Stomach smooth muscle (tissue), 2 donors: ENCODE measurements around the gene MSLN.

Source experiments
- H3K27ac ChIP-seq: one replicate; pipeline ENCODE4 v1.7.0; 2013; ENCODE audit warnings: mild to moderate bottlenecking, low read length, inconsistent platforms
- H3K27me3 ChIP-seq, 2 donors: one replicate each; pipeline ENCODE4 v1.7.0; 2013; ENCODE audit warnings: low read length in 2 of 2; ENCODE audit not compliant: insufficient read depth in 2 of 2, control insufficient read depth in 1 of 2
- H3K36me3 ChIP-seq, 2 donors: one replicate each; pipeline ENCODE4 v1.7.0; 2013; ENCODE audit warnings: low read length in 2 of 2; ENCODE audit not compliant: control insufficient read depth in 2 of 2, insufficient read depth in 2 of 2
- H3K4me1 ChIP-seq: one replicate; pipeline ENCODE4 v1.7.0; 2013; ENCODE audit warnings: low read length; ENCODE audit not compliant: control insufficient read depth, insufficient read depth
- H3K4me3 ChIP-seq, 2 donors: one replicate each; pipeline ENCODE4 v1.7.0; 2013; ENCODE audit warnings: low read length in 2 of 2
- H3K9ac ChIP-seq, 2 donors: one replicate each; pipeline ENCODE4 v1.7.0; 2013; ENCODE audit warnings: low read length in 2 of 2, mild to moderate bottlenecking in 1 of 2
- H3K9me3 ChIP-seq, 2 donors: one replicate each; pipeline ENCODE4 v1.7.0; 2013; ENCODE audit warnings: low read length in 2 of 2; ENCODE audit not compliant: control insufficient read depth in 2 of 2
- donor health status: healthy.
- donor health status: Pancreatic carcinoma.

MSLN gene

GRCh38 chr16:724188-725040, 36.1 kb upstream of the MSLN start:
- Histone ChIP-seq H3K4me1 (peaks cover 50% of the 10 kb centered on the region), H3K27ac (no peak overlapping the region), H3K9me3 (no peaks in the 10 kb centered on the region), H3K27me3 (peaks cover 22 to 26% of the 10 kb centered on the region in 2 donors), H3K36me3 (no peaks in the 10 kb centered on the region), H3K9ac (no peak overlapping the region), H3K4me3 (no peak overlapping the region)

- Histone ChIP-seq H3K27me3 (peaks cover 22 to 26% of the 10 kb centered on the region in 2 donors), H3K9me3 (no peaks in the 10 kb centered on the region), H3K36me3 (no peaks in the 10 kb centered on the region), H3K27ac (no peak overlapping the region), H3K4me1 (peaks cover 44% of the 10 kb centered on the region), H3K9ac (no peak overlapping the region), H3K4me3 (no peak overlapping the region)
These were observed 35.5 kb upstream of the MSLN start for GRCh38 chr16:725041-725376.

- Histone ChIP-seq H3K27me3 (peaks cover 22 to 26% of the 10 kb centered on the region in 2 donors), H3K9ac (no peak overlapping the region), H3K9me3 (no peaks in the 10 kb centered on the region), H3K4me3 (no peak overlapping the region), H3K4me1 (peaks cover 38% of the 10 kb centered on the region), H3K36me3 (no peaks in the 10 kb centered on the region), H3K27ac (no peak overlapping the region)
These were observed 34.9 kb upstream of the MSLN start for GRCh38 chr16:725463-726187.

- Histone ChIP-seq H3K36me3 (no peaks in the 10 kb centered on the region), H3K4me1 (peaks cover 34% of the 10 kb centered on the region), H3K27me3 (peaks cover 22 to 26% of the 10 kb centered on the region in 2 donors), H3K4me3 (no peak overlapping the region), H3K9ac (no peak overlapping the region), H3K27ac (no peak overlapping the region), H3K9me3 (no peaks in the 10 kb centered on the region)
These were observed 34.4 kb upstream of the MSLN start for GRCh38 chr16:726188-726437.

GRCh38 chr16:726438-727290, 33.9 kb upstream of the MSLN start, which contains the start of the genes CCDC78 and HAGHL:
CCDC78 (minus strand) TSS chr16:726443; CDS start chr16:726367, 76 bp downstream.
HAGHL (plus strand) TSS chr16:727106; CDS start chr16:727510, 404 bp downstream.
- H3K27me3 ChIP-seq, result peaks cover 22 to 26% of the 10 kb centered on the region in 2 donors
- H3K9me3 ChIP-seq, result no peaks in the 10 kb centered on the region
- no peak within 1 kb of the TSS for H3K9ac ChIP-seq
- H3K4me3 ChIP-seq, result peak within 1 kb of the TSS; percentile 19 to 69
- no peak within 1 kb of the TSS for H3K27ac ChIP-seq
- peaks cover 28% of the 10 kb centered on the region for H3K4me1 ChIP-seq
- no peaks in the 10 kb centered on the region for H3K36me3 ChIP-seq

- Histone ChIP-seq H3K9ac (no peak overlapping the region), H3K9me3 (no peaks in the 10 kb centered on the region), H3K4me1 (peaks cover 22% of the 10 kb centered on the region), H3K4me3 (peak overlapping the region; percentile 19 to 69), H3K27me3 (peaks cover 22 to 26% of the 10 kb centered on the region in 2 donors), H3K36me3 (peaks cover 0 to 2% of the 10 kb centered on the region in 2 donors), H3K27ac (no peak overlapping the region)
These were observed 33.1 kb upstream of the MSLN start for GRCh38 chr16:727291-727977.

GRCh38 chr16:728131-728889, 32.2 kb upstream of the MSLN start:
- Histone ChIP-seq H3K27me3 (peaks cover 22 to 26% of the 10 kb centered on the region in 2 donors), H3K9me3 (no peaks in the 10 kb centered on the region), H3K4me1 (peaks cover 22% of the 10 kb centered on the region), H3K27ac (no peak overlapping the region), H3K36me3 (peaks cover 0 to 7% of the 10 kb centered on the region in 2 donors), H3K9ac (no peak overlapping the region), H3K4me3 (peak overlapping the region in 1 of 2 donors; percentile 52)

GRCh38 chr16:728890-729744, 31.4 kb upstream of the MSLN start:
- peaks cover 22 to 26% of the 10 kb centered on the region in 2 donors for H3K27me3 ChIP-seq

More at GRCh38 chr16:728890-729744, 31.4 kb upstream of the MSLN start:
- Histone ChIP-seq H3K27ac (no peak overlapping the region), H3K9ac (no peak overlapping the region), H3K9me3 (no peaks in the 10 kb centered on the region), H3K4me3 (no peak overlapping the region), H3K36me3 (peaks cover 0 to 13% of the 10 kb centered on the region in 2 donors), H3K4me1 (peaks cover 22% of the 10 kb centered on the region)
